T-helper 1 cell (primary cell): Measurements from ENCODE around the gene ZSCAN31.
"Not testable (repeated sequence)": the region's sequence is repeated elsewhere in the genome, so short reads cannot be mapped to it uniquely, and the experiment has no call there.

Source experiments
- DNase-seq, 5 donors: peaks; one replicate each; pipeline ENCODE4 v3.0.0-alpha.2; 2012 to 2020
- total RNA-seq, 4 donors: gene quantifications; one replicate each; lab custom pipeline; 2026; lab: John Stamatoyannopoulos, UW

ZSCAN31 gene
- 1.1 to 6.2 (median 2.6) reads per million in 4 donors for total RNA-seq

DNA sequence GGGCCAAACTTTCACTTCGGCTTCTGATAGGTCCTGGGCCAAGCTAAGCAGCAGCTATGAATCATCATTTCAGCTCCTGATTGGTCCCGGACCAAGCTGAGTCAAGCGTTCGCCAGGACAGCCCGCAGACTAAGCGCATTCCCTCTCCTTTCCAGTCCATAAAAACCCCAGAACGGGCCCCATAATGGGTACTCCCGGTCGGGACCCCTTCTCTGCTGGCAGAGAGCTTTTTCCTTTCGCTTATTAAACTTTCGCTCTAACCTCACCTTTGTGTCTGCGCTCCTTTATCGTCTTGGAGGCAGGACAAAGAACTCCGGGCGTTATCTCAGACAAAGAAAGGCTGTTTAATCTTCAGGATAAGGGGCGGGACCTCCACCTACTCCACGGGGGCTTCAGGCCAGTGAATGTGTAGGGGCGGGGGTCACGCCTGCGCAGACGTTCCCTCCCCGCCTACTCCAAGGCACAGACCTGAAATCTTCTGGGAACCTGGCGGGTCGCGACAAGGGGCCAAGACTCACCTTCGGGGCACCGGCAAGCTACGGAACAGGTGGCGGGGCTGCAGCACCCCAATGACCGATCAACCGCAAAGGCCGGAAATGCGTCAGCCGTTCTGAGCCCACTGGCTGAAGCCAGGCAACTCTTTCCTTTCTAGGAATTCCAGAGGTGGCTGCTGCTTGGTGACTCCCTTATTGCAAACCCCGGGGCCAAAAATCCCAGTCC, at the start of gene ZSCAN31:
TSS of gene ZSCAN31 (minus strand) at position 585 of the 720 bp plus-strand sequence. CDS start 6,465 bp downstream, outside the sequence.
- DNase-seq, result peak; percentile 57 to 82 (median 73)

DNA sequence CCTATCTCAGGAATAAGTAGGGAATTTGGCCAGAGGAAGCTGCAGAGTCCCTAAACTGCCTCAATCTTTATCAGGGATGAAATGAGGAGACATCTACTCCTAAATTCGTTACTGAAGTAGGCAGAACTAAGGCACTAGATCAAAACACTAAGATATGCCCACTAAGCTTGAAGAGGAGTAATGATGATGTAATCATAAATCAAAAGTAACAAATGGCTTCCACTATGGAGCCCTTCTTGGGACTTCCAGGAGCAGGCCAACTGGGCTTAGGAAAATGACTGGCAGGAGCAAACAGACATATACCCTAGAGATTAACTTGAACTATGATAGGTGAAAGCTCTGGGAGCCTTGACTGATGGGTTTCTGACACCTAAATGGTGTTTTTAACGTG, 48.2 kb upstream of the ZSCAN31 start:
- no peak for DNase-seq

DNA sequence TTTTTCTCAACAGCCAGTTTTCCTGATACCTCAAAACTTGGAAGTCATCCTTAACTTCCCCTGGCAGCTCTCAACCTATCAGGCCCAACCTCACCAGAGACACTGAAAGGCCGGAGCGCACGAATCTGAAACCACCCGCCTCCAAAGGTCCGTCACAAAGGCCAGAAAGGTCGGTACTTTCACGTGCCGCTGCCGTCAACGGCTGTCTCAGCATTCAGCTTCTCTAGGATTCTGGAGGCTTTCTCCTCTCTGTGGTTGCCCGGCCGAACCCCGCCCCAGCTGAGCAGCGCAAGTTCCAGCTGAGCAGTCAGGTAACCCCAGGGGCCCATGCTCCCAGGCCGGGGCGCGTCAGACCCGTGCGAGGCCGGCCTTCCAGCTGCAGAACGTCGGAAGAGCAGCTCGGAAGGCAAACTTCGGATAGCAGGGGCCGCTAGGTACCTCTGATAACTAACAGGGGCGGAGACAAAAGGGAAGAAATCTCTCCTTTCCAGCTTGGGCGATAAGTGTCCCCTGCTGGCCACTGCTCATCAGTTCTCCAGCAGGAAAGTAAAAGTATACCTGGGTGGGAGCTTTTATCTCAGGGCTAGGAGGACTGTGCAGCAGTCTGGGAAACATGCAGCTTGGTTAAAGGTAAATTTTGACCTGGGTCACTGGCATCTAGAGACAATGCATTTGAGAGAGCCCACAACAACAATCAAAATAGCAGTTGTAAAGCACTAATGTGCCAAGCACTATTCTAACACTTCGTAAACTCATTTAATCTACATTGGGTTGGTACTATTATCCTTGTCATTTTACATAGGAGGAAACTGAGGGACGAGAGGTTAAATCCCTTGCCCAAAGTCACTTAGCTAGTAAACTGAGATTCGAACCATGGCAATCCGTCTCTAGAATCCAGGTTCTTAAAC, 47.5 kb upstream of the ZSCAN31 start:
- peak in 1 of 5 donors; percentile 16 for DNase-seq

DNA sequence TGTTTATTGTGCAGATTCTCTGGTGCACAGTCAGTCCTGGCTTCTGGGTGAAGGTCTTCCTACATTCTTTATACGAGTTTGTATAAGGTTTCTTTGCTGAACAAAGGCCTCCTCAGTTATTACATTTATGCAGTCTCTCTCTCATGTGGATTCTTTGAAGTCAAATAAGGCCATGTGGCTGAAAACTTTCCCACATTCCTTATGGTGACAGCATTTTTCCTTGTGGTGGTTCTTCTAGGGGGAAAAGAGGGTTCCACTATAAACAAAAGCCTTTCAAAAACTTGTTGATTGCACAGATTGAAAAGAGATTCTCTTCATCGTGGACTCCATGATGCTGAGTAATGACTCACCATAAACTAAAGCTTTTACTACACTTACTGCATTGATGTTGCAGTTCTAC, 44.4 kb upstream of the ZSCAN31 start:
- DNase-seq, result no peak

DNA sequence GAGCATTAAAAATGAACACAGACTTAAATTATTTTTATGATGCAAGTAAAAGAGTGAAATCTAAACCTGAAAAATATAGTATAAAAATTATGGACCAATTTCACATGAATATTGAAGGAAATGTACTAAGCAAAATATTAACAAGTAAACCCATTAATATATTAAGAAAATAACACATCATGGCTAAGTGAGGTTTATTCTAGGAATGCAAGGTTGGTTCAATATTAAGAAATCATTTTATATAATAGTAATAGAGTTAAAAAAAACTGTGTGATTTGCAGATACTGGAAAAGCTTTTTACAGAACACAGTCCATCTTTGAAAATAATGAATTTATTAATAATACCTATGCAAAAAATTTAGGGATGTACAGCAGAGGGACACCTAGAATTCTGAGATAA, 42.7 kb upstream of the ZSCAN31 start:
- DNase-seq, result no peak

DNA sequence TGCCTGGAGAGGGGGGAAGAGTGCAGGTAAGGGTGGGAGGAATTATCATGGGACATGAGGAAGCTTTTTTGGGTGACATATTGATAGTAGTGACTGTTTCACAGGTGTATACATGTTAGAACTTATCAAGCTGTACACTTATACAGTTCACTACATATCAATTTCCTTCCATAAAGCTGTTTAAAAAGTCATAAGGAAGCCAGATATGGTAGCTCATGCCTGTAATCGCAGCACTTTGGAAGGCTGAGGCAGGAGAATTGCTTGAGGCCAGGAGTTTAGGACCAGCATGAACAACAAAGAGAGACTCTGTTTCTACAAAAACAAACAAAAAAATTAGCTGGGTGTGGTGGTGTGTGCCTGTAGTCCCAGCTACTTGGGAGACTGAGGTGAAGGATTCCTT, 41.9 kb upstream of the ZSCAN31 start:
- no peak for DNase-seq

DNA sequence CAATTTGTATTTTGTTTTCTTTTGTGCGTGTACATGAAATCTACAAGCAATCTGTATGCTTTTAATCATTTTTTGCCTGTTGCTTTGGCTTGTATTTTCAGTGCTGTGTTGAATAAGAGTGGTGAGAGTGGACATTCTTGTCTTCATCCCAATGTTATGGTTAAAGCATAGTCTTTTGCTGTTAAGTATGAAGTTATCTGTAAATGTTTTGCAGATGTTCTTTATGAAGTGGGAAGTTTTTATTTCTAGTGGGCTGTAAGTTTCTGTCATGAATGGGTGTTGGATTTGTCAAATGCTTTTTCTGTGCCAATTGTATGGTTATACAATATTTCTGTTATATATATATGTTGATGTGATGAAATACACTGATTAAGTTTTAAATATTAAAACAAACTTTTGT, 38.0 kb upstream of the ZSCAN31 start:
- no peak for DNase-seq

DNA sequence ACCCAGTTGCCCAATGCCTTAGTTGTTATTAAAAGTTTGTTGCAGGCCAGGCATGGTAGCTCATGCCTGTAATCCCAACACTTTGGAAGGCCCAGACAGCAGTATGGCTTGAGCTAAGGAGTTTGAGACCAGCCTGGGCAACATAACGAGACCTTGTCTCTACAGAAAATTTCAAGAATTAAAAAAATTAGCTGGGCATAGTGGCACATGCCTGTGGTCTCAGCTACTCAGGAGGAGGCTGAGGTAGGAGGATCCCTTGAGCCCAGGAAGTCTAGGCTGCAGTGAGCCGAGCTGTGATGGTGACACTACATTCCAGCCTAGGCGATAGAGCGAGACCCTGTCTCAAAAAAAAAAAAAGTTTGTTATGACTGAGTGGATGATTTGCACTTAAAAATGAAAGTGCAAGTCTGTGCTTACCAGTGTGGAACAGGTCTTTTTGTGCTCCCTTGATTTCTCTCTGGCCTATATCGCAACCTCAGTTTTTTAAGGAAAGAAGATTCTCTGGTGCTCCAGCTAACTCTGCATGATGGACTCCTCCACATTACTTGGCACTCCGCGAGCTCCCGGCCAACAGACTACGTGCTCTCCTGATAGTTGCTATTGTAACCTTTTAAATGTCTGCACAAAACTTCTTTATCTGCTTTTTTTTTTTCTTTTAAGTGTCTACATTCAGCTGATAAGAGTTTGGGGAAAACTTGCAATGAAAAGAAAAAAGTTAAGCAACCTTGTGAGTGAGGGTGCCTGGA, 35.9 kb upstream of the ZSCAN31 start:
- DNase-seq, result no peak

DNA sequence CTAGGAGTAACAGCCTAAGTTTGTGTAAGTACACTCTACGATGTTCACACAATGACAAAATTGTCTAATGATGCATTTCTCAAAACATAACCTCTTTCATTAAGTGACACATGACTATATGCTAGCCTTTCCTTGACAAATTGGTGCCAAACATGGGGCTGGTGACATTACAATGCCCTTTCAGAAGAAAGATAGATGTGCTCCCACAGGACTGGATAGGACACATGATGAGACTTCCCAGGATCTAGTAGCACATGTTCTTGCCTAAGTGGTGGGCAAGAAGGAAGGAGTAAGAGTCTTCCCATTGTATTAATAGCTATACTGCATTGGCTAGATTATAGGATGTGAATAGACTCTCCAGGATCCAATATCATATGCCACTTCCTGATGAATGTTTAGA, 35.3 kb upstream of the ZSCAN31 start:
- no peak for DNase-seq

DNA sequence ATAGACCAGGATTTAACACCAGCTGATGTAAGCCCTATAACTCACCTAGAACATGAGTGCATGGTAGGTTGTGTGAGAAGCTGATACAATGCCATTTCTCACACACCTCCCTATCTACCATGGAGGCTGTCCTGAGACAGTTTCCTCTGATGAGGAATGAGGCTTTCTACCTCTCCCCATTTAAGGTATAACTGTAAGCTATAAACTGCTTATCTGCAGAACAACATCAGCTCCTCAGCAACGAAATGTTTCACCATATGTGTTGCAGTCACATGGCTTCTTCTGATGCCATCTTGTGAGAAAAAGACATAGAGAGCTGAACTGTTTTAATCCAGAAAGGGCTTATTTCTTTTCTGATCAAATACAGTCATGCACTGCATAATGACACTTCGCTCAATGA, 34.5 kb upstream of the ZSCAN31 start:
- no peak for DNase-seq

DNA sequence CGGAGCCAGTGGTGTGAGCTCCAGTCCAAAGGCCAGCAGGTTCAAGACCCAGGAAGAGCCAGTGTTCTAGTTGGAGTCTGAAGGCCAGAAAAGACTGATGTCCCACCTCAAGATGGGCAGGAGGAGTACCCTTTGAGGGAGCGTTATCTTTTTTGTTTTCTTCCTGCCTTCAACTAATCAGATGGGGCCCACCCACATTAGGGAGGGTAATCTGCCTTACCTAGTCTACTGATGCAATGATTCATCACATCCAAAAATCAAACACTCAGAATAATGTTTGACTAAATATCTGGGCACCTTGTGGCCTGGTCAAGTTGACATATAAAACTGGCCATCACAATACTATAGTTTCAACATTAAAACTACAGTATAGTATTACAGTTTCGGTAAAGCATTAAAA, 33.5 kb upstream of the ZSCAN31 start:
- DNase-seq, result no peak

DNA sequence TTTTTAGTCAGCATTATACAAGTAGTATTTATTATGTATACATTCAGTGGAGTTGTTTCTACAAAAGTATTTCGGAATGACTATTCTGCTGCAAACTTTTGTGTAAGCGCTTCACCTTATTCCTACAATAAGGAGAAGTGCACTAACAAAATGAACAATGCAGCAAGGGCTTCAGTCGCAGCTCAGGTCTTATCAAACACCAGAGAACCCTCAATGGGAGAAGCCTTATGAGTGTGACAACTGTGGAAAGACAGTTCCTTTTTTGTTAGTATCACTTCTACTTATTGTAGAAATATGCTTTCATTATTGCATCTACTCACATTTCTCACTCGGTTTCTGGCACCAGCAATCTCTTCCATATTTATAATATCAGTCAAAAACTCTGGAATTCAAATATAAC, 32.6 kb upstream of the ZSCAN31 start:
- DNase-seq, result no peak

DNA sequence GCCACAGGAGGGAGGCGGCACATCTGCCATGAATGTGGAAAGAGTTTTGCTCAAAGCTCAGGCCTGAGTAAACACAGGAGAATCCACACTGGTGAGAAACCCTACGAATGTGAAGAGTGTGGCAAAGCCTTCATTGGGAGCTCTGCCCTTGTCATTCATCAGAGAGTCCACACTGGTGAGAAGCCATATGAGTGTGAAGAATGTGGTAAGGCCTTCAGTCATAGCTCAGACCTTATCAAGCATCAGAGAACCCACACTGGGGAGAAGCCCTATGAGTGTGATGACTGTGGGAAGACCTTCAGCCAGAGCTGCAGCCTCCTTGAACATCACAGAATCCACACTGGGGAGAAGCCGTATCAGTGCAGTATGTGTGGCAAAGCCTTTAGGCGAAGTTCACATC, 29.6 kb upstream of the ZSCAN31 start:
- DNase-seq, result not testable (repeated sequence)

DNA sequence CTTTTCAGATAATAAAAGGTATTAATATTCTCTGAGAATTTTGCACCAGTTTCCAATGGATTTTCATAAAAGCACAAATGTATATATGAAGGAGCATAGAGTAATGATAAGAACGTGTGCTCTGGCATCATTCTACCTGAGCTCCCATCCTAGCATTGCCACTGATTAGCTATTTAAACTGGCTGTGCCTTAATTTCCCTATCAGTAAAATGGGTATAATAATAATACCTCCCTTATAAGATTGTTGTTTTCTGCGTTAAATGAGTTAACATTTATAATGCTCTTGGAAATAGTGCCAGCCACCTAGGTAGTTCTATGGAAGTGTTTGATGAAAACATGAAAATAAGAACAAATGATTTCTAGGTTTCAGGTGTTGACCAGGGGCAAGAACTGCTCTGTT, 25.0 kb upstream of the ZSCAN31 start:
- no peak for DNase-seq

DNA sequence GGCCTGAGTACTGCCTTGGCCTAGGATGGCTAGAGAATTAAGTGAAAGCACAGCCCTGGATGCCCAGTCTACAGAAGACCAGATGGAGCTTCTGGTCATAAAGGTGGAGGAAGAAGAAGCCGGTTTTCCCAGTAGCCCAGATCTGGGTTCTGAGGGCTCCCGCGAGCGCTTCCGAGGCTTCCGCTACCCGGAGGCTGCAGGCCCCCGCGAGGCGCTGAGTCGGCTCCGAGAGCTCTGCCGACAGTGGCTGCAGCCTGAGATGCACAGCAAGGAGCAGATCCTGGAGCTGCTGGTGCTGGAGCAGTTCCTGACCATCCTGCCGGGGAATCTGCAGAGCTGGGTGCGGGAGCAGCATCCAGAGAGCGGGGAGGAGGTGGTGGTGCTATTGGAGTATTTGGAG, 23.6 kb upstream of the ZSCAN31 start:
- DNase-seq, result not testable (repeated sequence)

DNA sequence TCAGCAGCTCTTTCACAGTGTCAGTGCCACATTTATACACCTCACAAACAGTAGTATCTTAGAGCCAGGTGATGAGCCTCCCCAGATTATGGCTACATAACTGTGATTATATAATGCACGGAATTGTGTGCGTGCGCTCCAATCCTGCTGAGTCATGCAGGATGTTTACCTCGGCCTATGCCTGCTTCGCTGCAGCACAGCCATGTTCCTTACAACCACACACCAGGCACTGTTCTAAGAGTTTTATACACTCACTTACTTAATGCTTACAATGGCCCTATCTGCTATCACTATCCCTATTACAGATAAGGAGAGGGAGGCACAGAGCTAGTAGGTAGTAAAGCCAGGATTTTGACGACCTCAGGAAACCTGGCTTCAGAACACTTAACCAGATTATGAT, 21.1 kb upstream of the ZSCAN31 start:
- DNase-seq, result no peak

DNA sequence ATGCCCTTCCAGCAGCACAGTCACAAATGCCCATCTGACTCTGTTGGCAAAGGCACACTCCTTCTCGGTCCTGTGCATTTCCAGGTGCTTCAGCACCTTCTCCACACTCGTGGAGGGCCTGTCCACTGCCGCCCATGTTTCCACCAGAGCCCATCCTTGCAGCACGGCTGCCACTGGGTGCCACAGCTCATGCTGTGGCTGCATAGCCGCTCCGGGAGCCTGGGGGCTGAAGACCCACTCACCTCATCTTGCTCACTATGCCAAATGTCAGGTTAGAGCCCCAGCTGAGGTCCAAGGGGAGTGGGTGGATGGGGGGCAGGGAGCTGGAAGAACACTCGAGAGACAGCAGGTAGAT, 20.7 kb upstream of the ZSCAN31 start:
- DNase-seq, result no peak

DNA sequence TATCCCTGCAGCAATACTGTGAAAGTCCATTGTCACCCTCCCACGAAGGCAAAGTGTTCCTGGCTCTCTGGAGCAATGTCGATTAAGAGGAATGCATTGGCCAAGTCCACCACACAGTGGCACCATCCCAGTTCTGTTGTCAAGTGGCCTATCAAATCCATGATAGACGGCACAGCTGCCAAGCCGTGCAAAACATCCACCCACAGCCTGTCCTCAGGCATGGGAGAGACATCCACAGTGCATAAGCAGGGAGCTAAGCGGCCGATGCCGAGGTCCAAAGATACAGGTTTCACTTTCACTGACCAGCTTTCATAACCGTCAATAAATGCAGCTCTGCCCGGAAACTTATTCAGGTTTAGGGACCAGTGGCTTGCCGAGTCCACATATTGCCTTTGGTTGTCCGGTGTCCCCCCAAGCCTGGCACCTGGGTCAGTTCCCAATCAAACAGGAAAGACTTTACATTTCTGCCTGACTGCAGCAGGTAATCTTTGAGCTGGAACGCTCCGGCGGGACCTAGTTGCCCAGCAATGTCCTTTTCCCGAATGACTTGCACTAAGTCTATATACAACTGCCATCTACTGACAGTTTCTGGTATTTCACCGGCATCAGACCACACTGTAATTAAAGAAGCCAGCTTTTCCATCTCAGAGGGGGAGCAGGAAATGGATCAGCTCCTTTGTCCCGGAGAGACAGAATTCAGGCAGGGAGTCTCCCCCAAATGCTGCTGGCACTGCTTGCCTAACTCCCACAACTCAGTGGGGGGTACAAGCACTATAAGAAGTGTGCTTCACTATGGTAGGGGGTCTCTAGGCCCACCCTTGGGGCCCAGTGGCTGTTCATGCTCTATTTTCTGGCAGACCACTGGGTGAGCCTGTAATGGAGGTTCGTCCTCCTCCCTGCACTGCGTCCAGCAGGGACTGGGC, 20.1 kb upstream of the ZSCAN31 start:
- DNase-seq, result peak; percentile 11 to 74 (median 36)

DNA sequence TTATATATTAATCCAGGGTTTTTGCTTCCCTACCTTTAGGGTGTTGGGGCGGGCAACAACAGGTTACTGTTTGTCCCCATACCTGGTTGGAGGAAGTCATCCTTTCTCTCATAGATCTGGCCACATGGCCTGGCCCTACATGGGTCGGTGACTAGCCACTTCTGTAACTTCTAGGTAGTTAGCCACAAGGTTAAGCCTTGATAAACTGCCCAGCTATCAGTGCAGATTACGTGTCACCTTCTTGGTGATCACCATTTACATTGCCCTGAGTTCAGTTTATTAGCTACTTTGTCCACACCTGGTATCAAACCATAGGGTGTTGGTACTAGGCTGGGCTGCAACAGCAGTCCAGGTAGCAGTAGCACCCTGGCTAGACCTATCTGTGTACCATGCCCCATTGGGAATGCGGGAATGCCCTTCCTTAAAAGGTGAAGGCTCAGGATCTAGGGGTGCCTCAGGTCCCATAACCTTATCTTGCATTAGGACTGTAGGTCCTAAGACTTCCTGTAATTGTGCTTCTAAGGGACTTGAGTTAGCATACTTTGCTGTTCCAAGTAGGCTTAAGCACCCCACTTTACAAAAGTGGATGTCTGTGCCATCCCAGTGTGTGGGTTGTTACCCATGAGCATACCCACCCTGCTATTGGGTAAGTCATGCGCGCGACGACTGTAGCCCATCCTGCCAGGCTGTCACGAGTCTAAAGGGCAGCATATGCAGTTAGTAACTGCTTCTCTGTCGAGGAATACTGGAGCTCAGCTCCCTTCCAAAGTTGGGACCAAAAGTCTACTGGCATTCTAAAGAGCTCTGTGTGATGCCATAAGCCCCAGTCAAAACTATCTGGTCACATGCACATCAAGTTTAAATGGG, 19.0 kb upstream of the ZSCAN31 start:
- no peak for DNase-seq

DNA sequence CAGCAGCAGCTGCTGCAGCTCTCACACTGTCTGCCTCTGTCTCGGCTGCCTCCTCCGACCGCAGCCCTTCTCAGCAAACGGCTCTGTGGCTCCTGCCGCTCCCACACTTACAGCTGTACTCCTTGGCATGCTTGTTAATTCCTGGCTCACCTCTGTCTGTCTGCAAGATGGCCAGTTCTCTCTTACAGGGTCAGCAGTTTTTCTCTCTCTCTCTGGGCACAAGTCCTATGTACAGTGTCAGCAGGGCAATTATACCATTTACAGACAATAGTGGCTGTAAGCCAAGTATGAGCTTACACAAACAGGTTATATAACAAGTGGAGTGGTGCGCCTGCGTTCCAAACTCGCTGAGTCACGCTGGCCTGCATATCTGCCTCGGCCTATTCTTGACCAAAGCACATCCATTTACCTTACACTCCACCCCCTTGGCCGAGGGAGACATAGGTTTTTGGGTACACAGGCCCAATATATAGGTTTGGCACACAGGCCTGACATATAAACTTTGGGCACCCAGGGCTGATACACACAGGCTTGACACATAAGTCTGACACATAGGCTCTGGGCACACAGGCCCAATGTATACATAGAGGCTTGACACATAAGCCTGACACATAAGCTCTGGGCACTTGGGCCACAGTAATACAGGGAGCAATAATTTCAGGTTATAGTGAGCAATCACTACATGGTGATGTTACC, 18.2 kb upstream of the ZSCAN31 start:
- no peak for DNase-seq

DNA sequence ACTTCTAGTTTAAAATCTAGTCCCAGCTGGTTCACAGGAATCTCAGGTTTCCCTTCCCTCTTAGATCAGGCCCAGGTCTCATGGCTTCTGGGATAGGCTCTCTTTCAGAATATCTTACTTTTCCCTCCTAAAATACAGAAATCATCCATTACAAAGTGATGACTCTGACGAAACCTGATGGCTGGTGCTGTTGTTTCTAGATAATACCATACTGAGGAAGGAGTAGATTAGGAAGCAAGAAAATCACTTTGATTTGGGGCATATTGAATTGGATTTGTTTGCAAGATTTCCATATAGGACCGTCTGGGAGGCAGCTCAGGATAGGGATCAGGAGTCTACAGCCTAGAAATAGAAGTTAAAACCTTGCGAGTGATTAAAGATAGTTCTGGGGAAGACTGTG, 17.4 kb upstream of the ZSCAN31 start:
- DNase-seq, result no peak
